Activated CD4-positive, alpha-beta memory T cell treated with anti-CD3 and anti-CD28 coated beads for 36 hours (primary cell): ENCODE data around the gene STEAP2. TPM values are rescaled to one million over a fixed set of nuclear protein-coding genes. Genes with fewer than 3 reads are reported as not detected.
"Not testable (repeated sequence)": the region's sequence is repeated elsewhere in the genome, so short reads cannot be mapped to it uniquely, and the experiment has no call there.

Source experiments
- CTCF ChIA-PET: fragments of 350-600 bp; sonication (Branson Sonifier 250); formaldehyde crosslinking; loops from one replicate; lab custom pipeline; 2021; ENCODE audit warnings: antibody characterized with exemption, inconsistent platforms; lab: Charles Lee
- POLR2A ChIA-PET: fragments of 350-600 bp; sonication (Branson Sonifier 250); formaldehyde crosslinking; loops from one replicate; lab custom pipeline; 2021; ENCODE audit warnings: antibody characterized with exemption; lab: Charles Lee
- DNase-seq: peaks from one replicate; pipeline ENCODE4 v3.0.0-alpha.2; 2020
- H3K27ac Mint-ChIP-seq: one replicate; pipeline ENCODE4 v1.8.0; 2021; ENCODE audit warnings: mixed read lengths
- H3K27me3 Mint-ChIP-seq: one replicate; pipeline ENCODE4 v1.8.0; 2021; ENCODE audit warnings: mixed read lengths
- H3K36me3 Mint-ChIP-seq: one replicate; pipeline ENCODE4 v1.8.0; 2021; ENCODE audit warnings: mixed read lengths
- H3K4me1 Mint-ChIP-seq: one replicate; pipeline ENCODE4 v1.8.0; 2021; ENCODE audit warnings: low read depth, mixed read lengths
- H3K4me3 Mint-ChIP-seq: one replicate; pipeline ENCODE4 v1.8.0; 2021; ENCODE audit warnings: mild to moderate bottlenecking, mixed read lengths
- H3K9me3 Mint-ChIP-seq: one replicate; pipeline ENCODE4 v1.8.0; 2021; ENCODE audit warnings: mixed read lengths
- intact Hi-C: fragments of 100-400 bp; cut with micrococcal nuclease; formaldehyde crosslinking; loops from one replicate; pipeline ENCODE4 v1.15.1; 2023
- total RNA-seq, 2 experiments: library from RNA; stranded (reverse); gene quantifications; one replicate each; pipeline ENCODE4 v1.2.3, GENCODE V29; 2021

Gene STEAP2
- total RNA-seq, 2 experiments from 2014 or later = not detected

DNA sequence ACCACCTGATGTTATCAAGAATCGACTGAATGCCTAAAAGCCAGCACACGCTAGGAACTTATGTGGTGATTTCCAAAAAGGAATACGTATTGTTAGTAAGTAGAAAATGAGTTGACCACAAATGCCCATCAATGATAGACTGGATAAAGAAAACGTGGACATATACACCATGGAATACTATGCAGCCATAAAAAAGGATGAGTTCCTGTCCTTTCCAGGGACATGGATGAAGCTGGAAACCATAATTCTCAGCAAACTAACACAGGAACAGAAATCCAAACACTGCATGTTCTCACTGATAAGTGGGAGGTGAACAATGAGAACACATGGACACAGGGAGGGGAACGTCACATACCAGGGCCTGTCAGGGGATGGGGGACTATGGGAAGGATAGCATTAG is 44.5 kb downstream of the STEAP2 start:
- H3K36me3 Mint-ChIP-seq, POLR2A ChIA-PET, DNase-seq, intact Hi-C loops, H3K9me3 Mint-ChIP-seq, H3K4me3 Mint-ChIP-seq, H3K27ac Mint-ChIP-seq, H3K4me1 Mint-ChIP-seq: not testable (repeated sequence)
- peaks cover 23% of the 10 kb centered on the region for H3K27me3 Mint-ChIP-seq
- CTCF ChIA-PET = interaction anchor here (1.4 kb wide), 1 partner anchor 102 kb away, joined by 5 read pairs; the partner anchor contains the start of gene STEAP1

DNA sequence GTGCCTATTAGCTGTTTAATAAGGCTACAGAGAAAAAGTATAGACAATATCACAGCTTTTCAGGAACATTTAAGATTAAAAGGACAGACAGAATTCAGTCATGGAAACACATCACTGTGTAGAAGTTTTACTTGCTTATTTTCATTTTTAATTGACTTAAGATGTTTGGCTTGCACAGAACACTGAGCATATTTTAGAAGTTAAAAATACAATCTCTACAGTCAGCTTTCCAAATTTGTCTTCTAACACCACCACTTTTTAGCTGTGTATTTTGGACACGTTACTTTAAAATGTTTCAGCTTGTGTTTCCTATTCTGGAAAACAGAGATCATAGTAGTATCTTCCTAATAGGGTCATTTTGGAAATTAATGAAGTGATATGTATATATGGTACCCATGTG is 45.2 kb downstream of the STEAP2 start:
- intact Hi-C loops = no loop called here
- no peak for DNase-seq
- POLR2A ChIA-PET = no interaction called here
- CTCF ChIA-PET = interaction anchor here (0.6 to 1.5 kb wide), 3 partner anchors 69 to 104 kb away, joined by 3 to 5 read pairs (median 4); partner anchors contain the start of gene STEAP1
- Mint-ChIP-seq H3K27ac (no peak overlapping the region), H3K9me3 (no peaks in the 10 kb centered on the region), H3K4me1 (no peaks in the 10 kb centered on the region), H3K27me3 (peaks cover 23% of the 10 kb centered on the region), H3K36me3 (no peaks in the 10 kb centered on the region), H3K4me3 (no peak overlapping the region)

DNA sequence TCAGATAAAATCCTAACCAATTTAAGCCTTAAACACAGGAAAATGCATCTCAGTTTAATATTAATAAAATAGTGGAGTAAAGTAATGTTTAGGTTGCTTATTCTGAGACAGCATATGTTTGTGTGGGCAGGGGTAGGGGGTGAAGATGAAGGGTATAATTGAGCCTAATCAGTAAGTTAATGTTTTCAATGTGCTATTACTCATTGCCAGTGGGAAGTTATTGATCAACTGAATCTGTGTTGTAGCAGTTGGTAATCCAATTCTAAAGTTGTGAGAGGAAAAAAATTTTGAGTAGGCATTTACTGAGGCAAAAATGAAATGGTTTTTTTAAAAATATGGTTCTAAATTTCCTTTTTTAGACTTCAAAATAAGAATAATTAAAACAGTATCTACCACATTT is 49.9 kb downstream of the STEAP2 start:
- no peaks in the 10 kb centered on the region for H3K9me3 Mint-ChIP-seq
- no peak for DNase-seq
- POLR2A ChIA-PET = no interaction called here
- peaks cover 6% of the 10 kb centered on the region for H3K27me3 Mint-ChIP-seq
- CTCF ChIA-PET = interaction anchor here (1.6 to 1.9 kb wide), 2 partner anchors 107 to 166 kb away, joined by 7 to 9 read pairs; partner anchors contain the start of gene STEAP1
- H3K4me1 Mint-ChIP-seq = no peaks in the 10 kb centered on the region
- H3K27ac Mint-ChIP-seq = no peak overlapping the region
- H3K4me3 Mint-ChIP-seq = no peak overlapping the region
- no peaks in the 10 kb centered on the region for H3K36me3 Mint-ChIP-seq
- intact Hi-C loops = no loop called here

DNA sequence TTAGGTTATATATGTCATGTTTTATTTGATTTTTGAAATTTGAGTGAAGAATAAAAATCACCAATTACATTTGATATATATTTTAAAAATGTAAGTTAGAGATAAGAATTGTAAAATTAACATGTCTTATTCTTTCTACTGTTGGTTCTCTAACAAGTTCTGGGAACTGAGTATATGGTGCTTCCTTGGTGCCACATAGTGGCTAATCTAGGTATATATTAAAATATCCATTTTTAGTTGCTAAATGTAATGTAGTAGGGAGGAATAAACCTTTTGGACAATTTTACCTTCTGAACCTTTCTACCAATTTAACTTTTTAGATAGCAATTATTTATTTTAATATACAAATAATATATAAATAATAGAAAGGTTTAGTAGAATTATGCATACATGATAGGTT is 50.9 kb downstream of the STEAP2 start:
- CTCF ChIA-PET = interaction anchor here (1.1 kb wide), 1 partner anchor 109 kb away, joined by 4 read pairs; the partner anchor contains the start of gene STEAP1
- Mint-ChIP-seq H3K36me3 (no peaks in the 10 kb centered on the region), H3K27me3 (peaks cover 5% of the 10 kb centered on the region), H3K9me3 (no peaks in the 10 kb centered on the region), H3K4me1 (no peaks in the 10 kb centered on the region), H3K27ac (no peak overlapping the region), H3K4me3 (no peak overlapping the region)
- POLR2A ChIA-PET = no interaction called here
- intact Hi-C loops = loop anchor here (1.0 kb wide), 2 partner anchors 108 to 165 kb away; partner anchors contain the start of gene STEAP1
- no peak for DNase-seq

DNA sequence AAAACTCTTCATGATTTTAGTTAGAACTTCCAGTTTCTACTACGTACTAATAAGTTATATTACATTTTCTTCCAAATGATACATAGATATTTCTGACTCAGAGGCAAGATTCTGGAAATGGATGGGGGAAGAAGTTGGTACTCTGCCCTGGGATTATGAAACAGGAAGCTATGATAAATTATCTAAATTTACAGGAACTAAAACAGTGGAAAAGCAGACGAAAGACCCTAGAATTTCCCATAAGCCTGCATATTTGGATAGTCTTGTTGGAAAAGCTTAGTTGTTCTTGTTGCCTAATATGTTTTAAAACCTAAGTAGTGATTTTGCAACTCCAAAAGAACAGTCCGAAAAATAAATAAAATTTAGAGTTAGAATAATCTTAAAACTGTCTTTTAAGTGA is 55.3 kb downstream of the STEAP2 start:
- no peak overlapping the region for H3K27ac Mint-ChIP-seq
- CTCF ChIA-PET = interaction anchor here (2.5 kb wide), 1 partner anchor 161 kb away, joined by 7 read pairs; no protein-coding TSS in a partner anchor
- no peak overlapping the region for H3K4me3 Mint-ChIP-seq
- no peaks in the 10 kb centered on the region for H3K36me3 Mint-ChIP-seq
- no peaks in the 10 kb centered on the region for H3K4me1 Mint-ChIP-seq
- peaks cover 2% of the 10 kb centered on the region for H3K27me3 Mint-ChIP-seq
- H3K9me3 Mint-ChIP-seq = no peaks in the 10 kb centered on the region
- intact Hi-C loops = no loop called here
- DNase-seq = no peak
- POLR2A ChIA-PET = no interaction called here

DNA sequence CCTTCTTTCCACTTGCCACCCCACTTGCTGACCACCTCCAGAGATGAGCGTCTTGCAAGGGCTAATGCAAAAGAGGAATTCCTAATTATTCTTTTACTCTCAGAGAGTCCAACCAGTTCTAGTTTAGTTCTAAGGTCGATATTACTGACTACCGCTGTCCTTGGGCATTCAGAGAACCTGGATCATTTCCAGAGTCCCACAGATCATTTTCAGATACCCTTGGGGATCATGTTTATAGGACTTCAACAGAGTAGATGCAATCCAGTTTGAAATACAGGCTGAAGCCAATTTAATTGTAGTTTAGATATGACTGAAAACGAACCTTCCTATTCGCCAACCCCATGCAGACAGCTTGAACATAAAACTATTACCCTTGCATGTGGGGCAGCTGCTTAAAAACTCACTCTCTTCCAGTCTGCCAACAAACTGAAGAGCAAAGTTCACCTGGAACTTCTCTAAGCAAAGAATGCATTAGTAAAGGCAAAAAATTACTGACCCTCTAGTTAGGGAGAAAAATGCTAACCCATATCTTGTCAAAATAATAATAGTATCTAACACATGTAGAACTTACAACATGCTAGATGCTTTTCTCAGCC is 55.8 kb downstream of the STEAP2 start:
- POLR2A ChIA-PET = no interaction called here
- DNase-seq = no peak
- H3K27ac Mint-ChIP-seq = no peak overlapping the region
- H3K36me3 Mint-ChIP-seq = no peaks in the 10 kb centered on the region
- H3K27me3 Mint-ChIP-seq = peaks cover 2% of the 10 kb centered on the region
- no peaks in the 10 kb centered on the region for H3K4me1 Mint-ChIP-seq
- intact Hi-C loops = no loop called here
- CTCF ChIA-PET = interaction anchor here (2.5 kb wide), 1 partner anchor 160 kb away, joined by 7 read pairs; no protein-coding TSS in a partner anchor
- H3K9me3 Mint-ChIP-seq = no peaks in the 10 kb centered on the region
- H3K4me3 Mint-ChIP-seq = no peak overlapping the region

DNA sequence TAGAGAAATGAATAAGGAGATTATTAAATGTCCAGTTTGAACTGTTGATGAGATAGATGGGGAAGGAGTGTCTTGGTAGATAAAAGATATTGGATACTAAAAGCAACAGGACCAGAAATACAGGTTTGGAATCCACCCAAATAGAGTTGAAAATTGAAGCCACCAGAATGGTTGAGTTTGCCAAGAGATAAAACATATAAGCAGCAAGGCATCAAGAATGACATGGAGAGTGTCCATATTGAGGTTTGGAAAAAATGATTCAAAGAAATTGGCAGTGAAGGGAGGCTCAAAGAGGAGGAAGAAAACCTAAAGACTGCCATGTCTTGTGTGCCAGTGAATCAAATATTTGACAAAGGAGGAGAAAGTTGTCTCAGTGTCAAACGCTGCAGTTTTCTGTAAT is 57.6 kb downstream of the STEAP2 start:
- intact Hi-C loops = no loop called here
- DNase-seq = no peak
- Mint-ChIP-seq H3K4me3 (no peak overlapping the region), H3K9me3 (no peaks in the 10 kb centered on the region), H3K27ac (no peak overlapping the region), H3K36me3 (no peaks in the 10 kb centered on the region), H3K4me1 (no peaks in the 10 kb centered on the region), H3K27me3 (peaks cover 2% of the 10 kb centered on the region)
- ChIA-PET CTCF (no interaction called here), POLR2A (no interaction called here)

DNA sequence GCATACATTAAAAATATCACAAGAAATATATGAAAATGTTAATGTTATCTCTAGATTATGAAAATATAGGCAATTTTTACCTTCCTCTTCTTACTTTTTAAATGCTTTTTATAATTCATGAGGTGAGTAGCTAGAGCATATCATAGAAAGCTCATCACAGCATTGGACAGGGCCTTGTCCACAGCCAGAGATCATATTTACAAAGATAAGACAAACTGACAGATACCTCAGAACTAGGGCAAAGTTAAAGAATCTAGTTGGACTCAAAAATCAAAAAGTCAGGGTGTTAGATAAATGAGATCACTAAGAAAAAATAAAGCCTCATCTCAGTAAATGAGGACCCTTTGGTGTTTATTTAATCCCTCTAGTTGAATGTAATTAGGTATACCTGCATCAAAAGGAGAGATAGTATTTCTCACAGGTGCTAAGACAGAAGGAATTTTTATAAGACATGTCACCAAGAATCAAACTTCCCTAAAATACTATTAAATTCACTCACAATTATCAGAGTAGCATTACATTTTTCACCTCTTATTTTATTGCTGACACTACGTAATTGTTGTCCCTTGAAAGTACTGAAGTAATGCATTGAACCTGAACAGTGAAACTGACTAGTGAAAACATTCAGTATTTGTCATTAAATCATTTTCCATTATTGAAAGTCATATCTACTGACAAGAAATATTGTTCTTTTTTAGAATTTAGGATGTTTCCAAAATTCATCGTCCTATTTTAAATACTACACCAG is 59.1 kb downstream of the STEAP2 start:
- H3K4me1 Mint-ChIP-seq = no peaks in the 10 kb centered on the region
- H3K9me3 Mint-ChIP-seq = no peaks in the 10 kb centered on the region
- POLR2A ChIA-PET = no interaction called here
- H3K27ac Mint-ChIP-seq = no peak overlapping the region
- H3K27me3 Mint-ChIP-seq = peaks cover 2% of the 10 kb centered on the region
- CTCF ChIA-PET = no interaction called here
- no peaks in the 10 kb centered on the region for H3K36me3 Mint-ChIP-seq
- intact Hi-C loops = no loop called here
- H3K4me3 Mint-ChIP-seq = no peak overlapping the region
- no peak for DNase-seq

DNA sequence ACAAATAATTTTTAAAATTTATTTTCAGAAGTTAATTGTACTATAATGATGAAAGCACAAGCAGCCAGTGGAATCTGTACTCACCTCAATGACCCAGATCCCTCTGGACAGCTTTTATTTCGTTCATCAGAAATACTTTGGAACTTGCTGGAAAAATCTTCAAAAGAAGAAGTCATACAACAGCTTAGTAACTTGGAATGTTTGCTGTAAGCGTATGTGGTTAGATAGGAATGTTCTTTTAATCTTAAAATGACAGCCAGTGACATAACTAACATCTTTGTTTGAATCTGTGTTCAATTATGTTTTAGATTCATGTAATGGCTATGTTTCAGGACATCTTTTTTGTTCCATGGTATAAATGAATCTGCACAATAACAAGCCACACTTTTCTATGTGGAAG is 60.2 kb downstream of the STEAP2 start:
- Mint-ChIP-seq H3K27me3 (peaks cover 2% of the 10 kb centered on the region), H3K4me3 (no peak overlapping the region), H3K36me3 (no peaks in the 10 kb centered on the region), H3K4me1 (no peaks in the 10 kb centered on the region), H3K9me3 (no peaks in the 10 kb centered on the region), H3K27ac (no peak overlapping the region)
- intact Hi-C loops = no loop called here
- POLR2A ChIA-PET = no interaction called here
- no peak for DNase-seq
- CTCF ChIA-PET = interaction anchor here (1.2 kb wide), 1 partner anchor 12 kb away, joined by 4 read pairs; no protein-coding TSS in a partner anchor

DNA sequence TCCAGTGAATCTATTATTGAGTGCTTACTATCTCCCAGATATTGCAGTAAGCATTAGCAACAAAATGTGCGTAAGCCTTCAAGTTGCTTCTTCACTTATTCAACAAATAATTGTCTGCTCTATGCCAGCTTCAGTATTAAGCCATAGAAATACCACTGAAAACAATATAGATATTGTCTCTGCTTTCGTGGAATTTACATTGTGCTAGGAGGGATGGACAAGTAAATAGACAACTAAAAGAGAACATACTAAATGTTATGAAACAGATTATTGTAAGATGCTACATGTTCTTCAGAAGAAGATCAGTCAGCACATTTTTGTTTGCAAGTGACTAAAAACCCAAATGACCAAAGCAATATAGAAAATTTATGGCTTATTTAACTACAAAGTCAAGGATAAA is 60.7 kb downstream of the STEAP2 start:
- no peaks in the 10 kb centered on the region for H3K4me1 Mint-ChIP-seq
- H3K9me3 Mint-ChIP-seq = no peaks in the 10 kb centered on the region
- H3K27me3 Mint-ChIP-seq = peaks cover under 1% of the 10 kb centered on the region
- intact Hi-C loops = no loop called here
- ChIA-PET CTCF (interaction anchor here (1.2 kb wide), 1 partner anchor 12 kb away, joined by 4 read pairs; no protein-coding TSS in a partner anchor), POLR2A (no interaction called here)
- no peak overlapping the region for H3K4me3 Mint-ChIP-seq
- no peaks in the 10 kb centered on the region for H3K36me3 Mint-ChIP-seq
- H3K27ac Mint-ChIP-seq = no peak overlapping the region
- no peak for DNase-seq

DNA sequence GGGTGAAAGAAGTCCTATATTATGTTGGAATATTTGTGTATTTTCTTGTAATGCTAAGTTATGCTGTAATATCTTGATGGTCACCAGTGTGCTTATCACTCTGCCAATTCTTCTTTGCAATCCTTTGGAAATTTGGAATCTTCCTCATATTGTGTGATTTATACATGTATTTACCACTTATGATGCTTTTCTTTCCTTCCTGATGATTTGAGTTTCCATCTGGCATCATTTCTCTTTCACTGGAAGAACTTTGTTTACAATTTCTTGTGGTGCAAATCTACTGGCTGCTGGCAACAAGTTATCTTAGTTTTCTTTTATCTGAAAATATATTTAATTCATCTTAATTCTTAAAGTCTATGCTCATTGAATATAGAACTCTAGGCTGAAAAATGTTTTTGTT is 62.6 kb downstream of the STEAP2 start:
- POLR2A ChIA-PET = no interaction called here
- Mint-ChIP-seq H3K27ac (no peak overlapping the region), H3K36me3 (no peaks in the 10 kb centered on the region), H3K27me3 (no peaks in the 10 kb centered on the region), H3K9me3 (no peaks in the 10 kb centered on the region), H3K4me3 (no peak overlapping the region), H3K4me1 (no peaks in the 10 kb centered on the region)
- CTCF ChIA-PET = no interaction called here
- intact Hi-C loops = no loop called here
- DNase-seq = no peak

DNA sequence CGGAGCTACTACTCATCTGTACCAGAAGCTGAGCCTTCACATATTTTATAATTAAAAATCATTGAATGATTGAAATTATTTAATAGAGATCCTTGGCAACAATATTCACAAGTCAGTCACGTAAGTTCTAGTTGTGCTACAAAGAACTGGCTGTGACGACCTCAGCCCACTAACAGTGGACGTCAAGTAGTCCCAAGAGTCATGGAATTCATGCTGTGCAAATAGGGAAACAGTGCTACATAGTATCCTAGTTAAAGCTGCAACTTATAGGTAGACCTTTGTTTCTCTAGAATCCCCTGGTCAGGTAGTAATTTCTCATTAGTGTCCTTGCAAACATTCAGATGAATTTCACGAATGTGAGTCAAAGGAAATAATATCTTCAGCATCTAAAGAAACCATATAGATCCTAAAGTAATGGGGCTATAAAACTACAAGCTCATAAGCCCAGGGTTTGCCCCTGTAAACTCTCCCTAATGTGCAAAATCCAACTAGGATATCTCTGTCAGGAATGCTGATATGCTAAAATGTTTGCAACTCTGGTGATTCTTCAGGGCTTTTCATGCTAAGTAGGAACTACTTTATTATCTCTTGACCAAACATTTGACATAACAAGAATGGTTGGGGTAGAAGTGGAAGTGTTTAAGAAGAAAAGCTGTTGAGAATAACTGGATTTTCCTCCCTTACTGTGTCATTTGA is 64.6 kb downstream of the STEAP2 start:
- CTCF ChIA-PET = interaction anchor here (1.0 kb wide), 1 partner anchor 152 kb away, joined by 7 read pairs; no protein-coding TSS in a partner anchor
- no peaks in the 10 kb centered on the region for H3K9me3 Mint-ChIP-seq
- intact Hi-C loops = no loop called here

More for the DNA sequence above, 64.6 kb downstream of the STEAP2 start:
- Mint-ChIP-seq H3K27me3 (no peaks in the 10 kb centered on the region), H3K36me3 (no peaks in the 10 kb centered on the region), H3K4me1 (no peaks in the 10 kb centered on the region), H3K27ac (no peak overlapping the region), H3K4me3 (no peak overlapping the region)
- no peak for DNase-seq
- POLR2A ChIA-PET = no interaction called here
